Fibroblast of skin of left quadriceps (primary cell): Measurements from ENCODE around the gene ODAD3.
"Not testable (repeated sequence)": the region's sequence is repeated elsewhere in the genome, so short reads cannot be mapped to it uniquely, and the experiment has no call there.

Source experiments
- DNase-seq, 2 experiments: peaks; one replicate each; pipeline ENCODE4 v3.0.0-alpha.2; 2013; ENCODE audit warnings: low read depth in 2 of 2

The ODAD3 gene

GRCh38 chr19:11435057-11435832 lies at the start of gene ODAD3, which contains the start of gene PRKCSH:
Gene ODAD3 (minus strand): TSS chr19:11435121. CDS start chr19:11435016, 105 bp downstream.
Gene PRKCSH (plus strand): TSS chr19:11435635. CDS start chr19:11436118, 483 bp downstream.
- DNase-seq: peak; percentile 100

- DNase-seq: no peak
These were observed 48.6 kb upstream of the ODAD3 start for GRCh38 chr19:11483366-11484111.

DNA sequence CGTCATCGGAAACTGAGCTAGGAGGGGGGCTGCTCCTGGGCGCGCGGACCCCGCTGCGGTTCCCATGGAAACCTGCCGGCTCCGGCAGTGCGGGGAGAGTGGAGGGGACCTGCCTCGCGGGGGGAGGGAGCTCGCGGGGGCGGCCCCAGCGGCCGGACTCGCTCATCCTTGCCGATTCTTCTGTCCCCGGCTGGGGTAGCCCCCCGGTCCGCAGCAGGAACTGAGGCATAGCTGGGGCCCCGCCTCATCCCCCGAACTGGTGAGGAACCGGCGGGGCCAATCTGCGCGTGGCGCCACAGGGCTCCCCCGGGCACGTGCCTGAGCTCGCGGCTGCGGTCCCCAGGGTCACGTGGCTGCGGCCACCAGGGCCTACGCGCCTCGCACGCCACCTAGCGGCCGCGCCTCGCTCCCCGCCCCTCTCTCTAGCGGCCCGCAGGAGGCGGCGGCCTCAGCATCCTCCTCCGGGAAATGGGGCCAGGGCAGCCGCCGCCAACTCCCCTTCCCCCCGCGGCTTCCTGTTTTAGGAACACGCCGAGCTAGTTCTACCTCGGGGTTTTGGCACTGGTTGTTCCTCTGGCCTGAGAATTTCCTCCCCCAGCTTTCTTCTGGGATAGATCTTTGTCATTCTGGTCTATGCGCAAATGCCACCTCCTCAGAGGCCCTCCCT lies 47.6 kb upstream of the ODAD3 start:
- peak in 1 of 2 experiments; percentile 41 for DNase-seq

GRCh38 chr19:11481534-11482383 lies 46.8 kb upstream of the ODAD3 start:
- DNase-seq: peak; percentile 59 to 62

- no peak for DNase-seq
These were observed 46.0 kb upstream of the ODAD3 start, which contains the start of gene ELAVL3 for GRCh38 chr19:11480715-11481533. Gene ELAVL3 (minus strand): TSS chr19:11481046. CDS start chr19:11480608, 438 bp downstream.

- DNase-seq: no peak
These were observed 45.2 kb upstream of the ODAD3 start for GRCh38 chr19:11479898-11480714.

GRCh38 chr19:11479090-11479897 lies 44.4 kb upstream of the ODAD3 start:
- DNase-seq: no peak

GRCh38 chr19:11478167-11479089 lies 43.5 kb upstream of the ODAD3 start:
- no peak for DNase-seq

GRCh38 chr19:11475861-11476260 lies 40.9 kb upstream of the ODAD3 start:
- no peak for DNase-seq

DNA sequence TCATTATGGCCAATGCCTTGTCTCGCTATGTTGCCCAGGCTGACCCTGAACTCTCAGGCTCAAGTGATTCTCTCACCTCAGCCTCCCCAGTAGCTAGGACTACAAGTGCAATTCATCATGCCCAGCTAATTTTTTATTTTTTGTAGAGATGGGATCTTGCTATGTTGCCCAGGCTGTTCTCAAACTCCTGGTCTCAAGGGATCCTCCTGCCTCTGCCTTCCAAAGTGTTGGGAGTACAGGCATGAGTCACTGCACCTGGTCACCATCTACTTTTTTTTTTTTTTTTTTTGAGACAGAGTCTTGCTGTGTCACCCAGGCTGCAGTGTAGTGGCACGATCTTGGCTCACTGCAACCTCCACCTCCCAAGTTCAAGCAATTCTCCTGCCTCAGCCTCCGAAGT lies 40.4 kb upstream of the ODAD3 start:
- not testable (repeated sequence) for DNase-seq

DNA sequence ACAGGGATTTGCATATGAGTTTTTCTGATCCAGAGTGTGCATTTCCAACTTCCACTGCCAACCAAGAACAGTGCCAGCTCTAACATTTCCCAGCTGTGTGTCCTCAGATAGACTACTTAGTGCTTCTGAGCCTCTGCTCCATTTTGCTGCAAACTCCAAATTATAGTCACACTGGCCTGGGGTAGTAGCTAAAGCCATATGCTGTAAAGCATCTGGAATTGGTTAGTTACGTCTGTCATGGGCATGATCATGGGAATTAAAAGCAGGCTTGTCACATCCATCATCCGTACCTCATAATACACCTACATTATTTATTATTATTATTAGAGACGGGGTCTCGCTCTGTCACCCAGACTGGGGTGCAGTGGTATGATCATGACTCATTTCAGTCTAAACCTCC lies 38.8 kb upstream of the ODAD3 start:
- DNase-seq: no peak

- not testable (repeated sequence) for DNase-seq
These were observed 33.4 kb upstream of the ODAD3 start for GRCh38 chr19:11468266-11468845.

DNA sequence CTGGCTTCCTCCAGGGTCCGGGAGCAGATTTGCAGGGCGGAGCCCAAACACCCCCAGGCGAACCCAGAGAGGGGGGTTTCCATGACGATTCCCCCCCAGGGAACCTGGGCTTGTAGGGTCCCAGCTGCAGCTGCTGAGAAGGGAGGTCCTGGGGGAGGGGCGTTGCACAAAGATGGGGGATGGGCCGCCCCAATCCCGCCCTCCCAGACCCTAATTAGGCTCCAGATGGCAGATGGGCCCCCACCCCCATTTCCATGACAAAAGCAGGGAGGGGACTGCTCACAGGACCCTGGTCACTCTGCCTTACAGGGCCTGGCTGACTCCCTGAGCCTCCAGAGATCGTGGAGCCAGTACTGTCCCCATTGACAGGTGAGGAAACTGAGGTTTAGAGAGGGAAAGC lies 30.7 kb upstream of the ODAD3 start:
- DNase-seq: no peak

DNA sequence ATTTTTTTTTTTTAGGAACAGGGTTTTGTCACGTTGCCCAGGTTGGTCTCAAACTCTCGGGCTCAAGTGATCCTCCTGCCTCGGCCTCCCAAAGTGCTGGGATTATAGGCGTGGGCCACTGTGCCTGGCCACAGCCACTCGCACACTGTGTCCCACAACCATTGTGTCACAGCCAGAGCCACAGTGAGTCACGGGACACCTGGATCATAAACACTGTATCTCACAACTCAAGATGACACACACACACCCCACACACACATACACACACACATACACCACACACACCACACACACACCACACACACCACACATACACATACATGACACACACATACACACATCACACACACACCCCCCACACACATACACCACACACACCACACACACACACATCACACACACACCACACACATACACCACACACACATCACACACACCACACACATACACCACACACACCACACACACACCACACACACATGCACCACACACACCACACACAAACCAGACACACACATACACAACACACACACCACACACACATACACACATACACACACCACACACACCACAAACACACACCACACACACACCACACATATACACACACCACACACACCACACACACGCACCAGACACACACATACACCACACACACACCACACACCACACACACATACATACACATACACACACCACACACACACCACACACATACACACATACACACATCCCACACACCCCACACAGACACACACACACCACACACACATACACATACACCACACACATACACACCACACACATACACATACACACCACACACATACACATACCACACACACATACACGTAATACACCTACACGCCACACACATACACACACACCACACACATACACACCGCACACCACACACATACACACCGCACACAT lies 29.7 kb upstream of the ODAD3 start:
- no peak for DNase-seq

GRCh38 chr19:11463391-11463790 lies 28.5 kb upstream of the ODAD3 start:
- DNase-seq: no peak

DNA sequence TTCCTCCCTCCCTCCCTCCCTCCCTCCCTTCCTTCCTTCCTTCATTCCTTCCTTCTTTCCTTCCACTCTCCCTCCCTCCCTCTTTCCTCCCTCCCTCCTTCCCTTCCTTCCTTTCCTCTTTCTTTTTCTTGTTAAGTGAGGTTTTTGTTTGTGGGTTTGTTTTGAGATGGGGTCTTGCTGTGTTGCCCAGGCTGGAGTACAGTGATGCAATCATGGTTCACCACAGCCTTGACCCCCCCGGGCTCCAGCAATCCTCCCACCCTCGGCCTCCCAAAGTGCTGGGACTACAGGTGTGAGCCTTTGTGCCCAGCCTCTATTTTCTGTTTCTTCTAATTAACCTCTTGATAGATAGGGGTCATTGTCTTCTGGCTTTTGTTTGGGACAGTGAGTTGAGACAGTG lies 26.5 kb upstream of the ODAD3 start:
- no peak for DNase-seq
